Duodenal mucosa (tissue), 2 donors: ENCODE data around the gene C12orf57.
A peak's percentile ranks its signal among the peaks of the same experiment; 100 is the strongest.

Experiments used
- H3K27ac ChIP-seq: one replicate; pipeline ENCODE4 v1.7.0; 2013; ENCODE audit warnings: low read depth, low read length
- H3K27me3 ChIP-seq, 2 donors: one replicate each; pipeline ENCODE4 v1.7.0; 2013; ENCODE audit warnings: low read length in 2 of 2, control low read depth in 1 of 2; ENCODE audit not compliant: insufficient read depth in 2 of 2, control insufficient read depth in 1 of 2
- H3K36me3 ChIP-seq, 2 donors: one replicate each; pipeline ENCODE4 v1.7.0; 2013; ENCODE audit warnings: low read length in 2 of 2, control low read depth in 1 of 2; ENCODE audit not compliant: insufficient read depth in 2 of 2, control insufficient read depth in 1 of 2
- H3K4me1 ChIP-seq, 2 donors: one replicate each; pipeline ENCODE4 v1.7.0; 2013; ENCODE audit warnings: low read length in 2 of 2, control low read depth in 1 of 2; ENCODE audit not compliant: insufficient read depth in 2 of 2, control insufficient read depth in 1 of 2
- H3K4me3 ChIP-seq, 2 donors: one replicate each; pipeline ENCODE4 v1.7.0; 2013; ENCODE audit warnings: low read length in 2 of 2, low read depth in 1 of 2
- H3K9ac ChIP-seq, 2 donors: one replicate each; pipeline ENCODE4 v1.7.0; 2013; ENCODE audit warnings: low read length in 2 of 2, low read depth in 1 of 2
- H3K9me3 ChIP-seq, 2 donors: one replicate each; pipeline ENCODE4 v1.7.0; 2013; ENCODE audit warnings: low read length in 2 of 2, control low read depth in 1 of 2; ENCODE audit not compliant: control insufficient read depth in 1 of 2

C12orf57 gene

GRCh38 chr12:6928703-6929407 is 15.0 kb upstream of the C12orf57 start:
- H3K4me1 ChIP-seq, result peaks cover 49 to 62% of the 10 kb centered on the region in 2 donors
- peak overlapping the region; percentile 68 to 90 for H3K9ac ChIP-seq
- no peaks in the 10 kb centered on the region for H3K9me3 ChIP-seq
- H3K27me3 ChIP-seq, result no peaks in the 10 kb centered on the region
- H3K27ac ChIP-seq, result peak overlapping the region; percentile 79
- peaks cover 0 to 9% of the 10 kb centered on the region in 2 donors for H3K36me3 ChIP-seq
- peak overlapping the region; percentile 85 to 89 for H3K4me3 ChIP-seq

GRCh38 chr12:6929466-6930452 is 14.1 kb upstream of the C12orf57 start:
- Histone ChIP-seq H3K4me1 (peaks cover 44 to 53% of the 10 kb centered on the region in 2 donors), H3K9ac (peak overlapping the region; percentile 68 to 90)

GRCh38 chr12:6932766-6933165 is 11.1 kb upstream of the C12orf57 start:
- no peaks in the 10 kb centered on the region for H3K27me3 ChIP-seq
- H3K27ac ChIP-seq, result no peak overlapping the region
- H3K36me3 ChIP-seq, result peaks cover 8 to 38% of the 10 kb centered on the region in 2 donors
- no peaks in the 10 kb centered on the region for H3K9me3 ChIP-seq
- H3K9ac ChIP-seq, result no peak overlapping the region
- H3K4me3 ChIP-seq, result no peak overlapping the region
- H3K4me1 ChIP-seq, result peaks cover 25 to 38% of the 10 kb centered on the region in 2 donors

More at GRCh38 chr12:6929466-6930452, 14.1 kb upstream of the C12orf57 start:
- Histone ChIP-seq H3K27me3 (no peaks in the 10 kb centered on the region), H3K27ac (peak overlapping the region; percentile 26), H3K9me3 (no peaks in the 10 kb centered on the region), H3K36me3 (peaks cover 5 to 18% of the 10 kb centered on the region in 2 donors), H3K4me3 (peak overlapping the region; percentile 85 to 89)

DNA sequence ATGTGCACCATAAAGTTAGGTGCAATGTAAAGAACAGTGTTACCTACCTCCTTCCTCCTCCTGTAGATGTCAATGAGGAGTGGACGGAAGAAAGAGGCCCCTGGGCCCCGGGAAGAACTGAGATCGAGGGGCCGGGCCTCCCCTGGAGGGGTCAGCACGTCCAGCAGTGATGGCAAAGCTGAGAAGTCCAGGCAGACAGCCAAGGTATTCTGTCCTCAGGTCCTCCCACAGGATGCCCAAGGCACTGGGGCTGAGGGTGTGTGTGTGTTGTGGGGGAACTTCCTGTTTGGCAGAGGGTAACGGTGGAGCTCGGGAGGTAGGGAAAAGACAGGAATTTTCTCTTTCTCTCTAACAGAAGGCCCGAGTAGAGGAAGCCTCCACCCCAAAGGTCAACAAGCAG is 9.7 kb upstream of the C12orf57 start:
- no peak overlapping the region for H3K4me3 ChIP-seq
- H3K36me3 ChIP-seq, result peaks cover 8 to 40% of the 10 kb centered on the region in 2 donors
- no peaks in the 10 kb centered on the region for H3K9me3 ChIP-seq
- no peak overlapping the region for H3K27ac ChIP-seq
- H3K27me3 ChIP-seq, result no peaks in the 10 kb centered on the region
- no peak overlapping the region for H3K9ac ChIP-seq
- peaks cover 26 to 43% of the 10 kb centered on the region in 2 donors for H3K4me1 ChIP-seq

- Histone ChIP-seq H3K36me3 (peaks cover 8 to 46% of the 10 kb centered on the region in 2 donors), H3K27me3 (no peaks in the 10 kb centered on the region), H3K4me1 (peaks cover 14 to 31% of the 10 kb centered on the region in 2 donors), H3K27ac (no peak overlapping the region), H3K9ac (no peak overlapping the region), H3K9me3 (no peaks in the 10 kb centered on the region), H3K4me3 (no peak overlapping the region)
Observed at GRCh38 chr12:6935371-6936193, 8.2 kb upstream of the C12orf57 start.

GRCh38 chr12:6936194-6936635 is 7.6 kb upstream of the C12orf57 start:
- Histone ChIP-seq H3K27me3 (no peaks in the 10 kb centered on the region), H3K4me1 (peaks cover 10 to 26% of the 10 kb centered on the region in 2 donors), H3K9me3 (no peaks in the 10 kb centered on the region), H3K4me3 (no peak overlapping the region), H3K9ac (no peak overlapping the region), H3K36me3 (peaks cover 12 to 53% of the 10 kb centered on the region in 2 donors), H3K27ac (no peak overlapping the region)

DNA sequence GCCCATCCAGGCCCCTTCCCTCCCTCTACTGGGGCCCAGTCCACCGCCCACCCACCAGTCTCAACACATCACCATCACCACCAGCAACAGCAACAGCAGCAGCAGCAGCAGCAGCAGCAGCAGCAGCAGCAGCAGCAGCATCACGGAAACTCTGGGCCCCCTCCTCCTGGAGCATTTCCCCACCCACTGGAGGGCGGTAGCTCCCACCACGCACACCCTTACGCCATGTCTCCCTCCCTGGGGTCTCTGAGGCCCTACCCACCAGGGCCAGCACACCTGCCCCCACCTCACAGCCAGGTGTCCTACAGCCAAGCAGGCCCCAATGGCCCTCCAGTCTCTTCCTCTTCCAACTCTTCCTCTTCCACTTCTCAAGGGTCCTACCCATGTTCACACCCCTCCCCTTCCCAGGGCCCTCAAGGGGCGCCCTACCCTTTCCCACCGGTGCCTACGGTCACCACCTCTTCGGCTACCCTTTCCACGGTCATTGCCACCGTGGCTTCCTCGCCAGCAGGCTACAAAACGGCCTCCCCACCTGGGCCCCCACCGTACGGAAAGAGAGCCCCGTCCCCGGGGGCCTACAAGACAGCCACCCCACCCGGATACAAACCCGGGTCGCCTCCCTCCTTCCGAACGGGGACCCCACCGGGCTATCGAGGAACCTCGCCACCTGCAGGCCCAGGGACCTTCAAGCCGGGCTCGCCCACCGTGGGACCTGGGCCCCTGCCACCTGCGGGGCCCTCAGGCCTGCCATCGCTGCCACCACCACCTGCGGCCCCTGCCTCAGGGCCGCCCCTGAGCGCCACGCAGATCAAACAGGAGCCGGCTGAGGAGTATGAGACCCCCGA is 7.0 kb upstream of the C12orf57 start:
- H3K27ac ChIP-seq, result peak overlapping the region; percentile 88
- H3K36me3 ChIP-seq, result peaks cover 17 to 58% of the 10 kb centered on the region in 2 donors

DNA sequence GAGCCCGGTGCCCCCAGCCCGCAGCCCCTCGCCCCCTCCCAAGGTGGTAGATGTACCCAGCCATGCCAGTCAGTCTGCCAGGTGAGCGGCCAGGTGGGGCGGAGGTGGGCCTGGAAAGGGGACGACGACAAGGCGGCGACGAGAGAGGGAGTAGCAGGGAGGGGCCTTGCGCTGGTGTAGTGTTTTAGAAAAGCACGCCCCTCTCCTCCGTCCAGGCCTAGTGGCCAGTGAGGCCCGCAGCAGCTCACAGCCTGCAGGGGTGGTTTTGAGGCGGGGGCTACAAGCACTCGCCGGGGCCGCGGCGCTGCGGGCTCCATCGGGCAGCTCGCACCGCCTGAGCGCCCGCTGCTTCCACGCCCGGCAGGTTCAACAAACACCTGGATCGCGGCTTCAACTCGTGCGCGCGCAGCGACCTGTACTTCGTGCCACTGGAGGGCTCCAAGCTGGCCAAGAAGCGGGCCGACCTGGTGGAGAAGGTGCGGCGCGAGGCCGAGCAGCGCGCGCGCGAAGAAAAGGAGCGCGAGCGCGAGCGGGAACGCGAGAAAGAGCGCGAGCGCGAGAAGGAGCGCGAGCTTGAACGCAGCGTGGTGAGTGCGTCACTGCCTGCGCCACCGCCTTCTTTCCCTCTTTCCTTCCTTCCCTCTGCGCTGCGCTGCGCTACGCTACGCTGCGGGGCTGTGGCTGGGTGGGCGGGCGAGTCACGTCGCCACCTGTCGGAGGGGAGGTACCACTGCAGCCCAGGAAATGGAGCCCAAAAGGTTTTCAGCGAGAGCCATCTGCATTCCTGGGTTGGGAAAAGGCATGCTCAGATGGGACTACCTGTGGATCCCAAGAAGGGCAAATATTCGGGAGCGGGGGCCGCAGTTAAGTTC is 6.1 kb upstream of the C12orf57 start:
- peaks cover 17 to 58% of the 10 kb centered on the region in 2 donors for H3K36me3 ChIP-seq
- H3K9ac ChIP-seq, result peak overlapping the region; percentile 78 to 82
- H3K4me1 ChIP-seq, result peaks cover 10 to 27% of the 10 kb centered on the region in 2 donors
- no peaks in the 10 kb centered on the region for H3K9me3 ChIP-seq
- H3K27ac ChIP-seq, result peak overlapping the region; percentile 88
- peak overlapping the region; percentile 79 to 81 for H3K4me3 ChIP-seq
- H3K27me3 ChIP-seq, result no peaks in the 10 kb centered on the region

More for the DNA sequence above, 7.0 kb upstream of the C12orf57 start:
- no peaks in the 10 kb centered on the region for H3K27me3 ChIP-seq
- peaks cover 10 to 25% of the 10 kb centered on the region in 2 donors for H3K4me1 ChIP-seq
- H3K9ac ChIP-seq, result peak overlapping the region; percentile 78 to 82
- no peaks in the 10 kb centered on the region for H3K9me3 ChIP-seq
- peak overlapping the region; percentile 79 to 81 for H3K4me3 ChIP-seq
